ENCODE measurements around the gene SIGLEC1.

- TF ChIP-seq CTCF (IDR thresholded peaks at IDR 0.05; ENCODE audit: low read depth, low read length), result no peak
- no peak for TF ChIP-seq EZH2phosphoT487 (IDR thresholded peaks at IDR 0.05; ENCODE audit: low read depth)
These were observed 30.2 kb downstream of the SIGLEC1 start, which contains the start of gene ADAM33 for GRCh38 chr20:3681931-3682781.
